K562 (cell line): ENCODE measurements around the gene GTF3C4. TPM values are rescaled to one million over a fixed set of nuclear protein-coding genes. Genes with fewer than 3 reads are reported as not detected.

Experiments used
- ATAC-seq: fragments of 200-7000 bp; cut with Tn5 transposase; 3 replicates; pipeline ENCODE4 v1.9.1; 2020; ENCODE audit warnings: moderate library complexity
- BruUV-seq: library from RNA; stranded (reverse); fragments of 400-500 nt; replicated peaks from 2 replicates; lab custom pipeline; 2021; lab: Mats Ljungman, UMichigan
- CTCF ChIA-PET: fragments of 300-600 bp; formaldehyde crosslinking; extraction: SDS; loops from one replicate; lab custom pipeline; 2021; ENCODE audit warnings: low intra/inter-chr PET ratio; lab: Yijun Ruan, JAX
- POLR2A ChIA-PET: fragments of 300-600, 350-650 bp; sonication (Branson Sonifier 250); formaldehyde crosslinking; extraction: SDS; loops from one replicate; lab custom pipeline; 2021; ENCODE audit warnings: antibody characterized with exemption, inconsistent platforms; lab: Yijun Ruan, JAX
- DNase-seq, 4 experiments: peaks; one replicate each; pipeline versions ENCODE4 v3.0.0 to v3.0.0-alpha.2; 2011 to 2018; ENCODE audit warnings: low spot score in 3 of 4, mixed read lengths in 3 of 4; ENCODE audit errors: extremely low read depth in 1 of 4
- FAIRE-seq: peaks from 2 replicates; lab custom pipeline; 2011; peaks lifted over from hg19 to GRCh38; lab: Jason Lieb, UNC
- H2AFZ ChIP-seq: 2 replicates; pipeline ENCODE4 v1.6.0; 2011; ENCODE audit warnings: low read depth, low read length, control low read depth, inconsistent platforms
- H3K27ac ChIP-seq: fragments of 200-600 bp; 3 replicates; pipeline ENCODE4 v1.8.0; 2011; ENCODE audit warnings: low read depth, mild to moderate bottlenecking, control low read depth, inconsistent platforms, low read length, moderate library complexity, mixed read lengths; ENCODE audit errors: extremely low read depth
- H3K27me3 ChIP-seq, 2 experiments: fragments of 300-600 bp in 1 of 2; 2 replicates in 1 of 2; 3 replicates in 1 of 2; pipeline versions ENCODE4 v1.6.0 to v1.8.0; 2011; ENCODE audit warnings: inconsistent platforms in 2 of 2, low read length in 2 of 2, mild to moderate bottlenecking in 1 of 2, mixed read lengths in 1 of 2, moderate library complexity in 1 of 2; ENCODE audit not compliant: control insufficient read depth in 2 of 2, insufficient read depth in 2 of 2
- H3K36me3 ChIP-seq: fragments of 300-600 bp; 3 replicates; pipeline ENCODE4 v1.8.0; 2011; ENCODE audit warnings: mild to moderate bottlenecking, low read length, inconsistent platforms; ENCODE audit not compliant: control insufficient read depth, insufficient read depth
- H3K4me1 ChIP-seq, 2 experiments: fragments of 200-600 bp in 1 of 2; replicated peaks in 1 of 2; 2 replicates in 1 of 2; 3 replicates in 1 of 2; pipeline versions ENCODE4 v1.5.1 to v1.8.0; 2011; ENCODE audit warnings: inconsistent platforms in 2 of 2, low read length in 2 of 2, mild to moderate bottlenecking in 1 of 2, mixed read lengths in 1 of 2, moderate library complexity in 1 of 2; ENCODE audit not compliant: control insufficient read depth in 2 of 2, insufficient read depth in 2 of 2
- H3K4me2 ChIP-seq: 2 replicates; pipeline ENCODE4 v1.6.1; 2011; ENCODE audit warnings: low read length, control low read depth, inconsistent platforms, mixed read lengths; ENCODE audit not compliant: insufficient read depth
- H3K4me3 ChIP-seq: fragments of 200-600 bp; sonication (generic), shearing (Covaris generic); 2 replicates; pipeline ENCODE4 v1.5.1; 2016; ENCODE audit warnings: control low read depth, inconsistent platforms
- H3K79me2 ChIP-seq: fragments of 200-600 bp; 3 replicates; pipeline ENCODE4 v1.8.0; 2011; ENCODE audit warnings: low read length, inconsistent platforms; ENCODE audit not compliant: control insufficient read depth, insufficient read depth
- H3K9ac ChIP-seq, 2 experiments: 2 replicates each; pipeline versions ENCODE4 v1.6.0 to v1.6.1; 2011; ENCODE audit warnings: low read depth in 2 of 2, low read length in 2 of 2, control low read depth in 1 of 2, inconsistent platforms in 1 of 2, mild to moderate bottlenecking in 1 of 2, mixed read lengths in 1 of 2; ENCODE audit not compliant: insufficient read depth in 1 of 2
- H3K9me1 ChIP-seq: one replicate; pipeline ENCODE4 v1.6.0; 2011; ENCODE audit warnings: inconsistent platforms, mild to moderate bottlenecking, low read length, moderate library complexity; ENCODE audit not compliant: control insufficient read depth, insufficient read depth
- H3K9me3 ChIP-seq: replicated peaks from 2 replicates; pipeline ENCODE4 v1.5.1; 2011; ENCODE audit warnings: low read depth, low read length, inconsistent platforms; ENCODE audit not compliant: control insufficient read depth, insufficient read depth
- H4K20me1 ChIP-seq: replicated peaks from 2 replicates; pipeline ENCODE4 v1.6.1; 2011; ENCODE audit warnings: low read length, inconsistent platforms, mixed read lengths; ENCODE audit not compliant: control insufficient read depth, insufficient read depth
- HMGN3 ChIP-seq: IDR thresholded peaks from 2 replicates; pipeline ENCODE4 v1.6.1; 2011; ENCODE audit warnings: borderline replicate concordance, low read depth, mild to moderate bottlenecking, mixed read lengths, low read length; ENCODE audit not compliant: insufficient read length; ENCODE audit errors: extremely low read depth
- KLF1 ChIP-seq: fragments of 450-650 bp; IDR thresholded peaks from 2 replicates; pipeline ENCODE4 v1.6.1; 2016; ENCODE audit warnings: missing genetic modification characterization, missing compliant biosample characterization
- NR2C2 ChIP-seq, 2 experiments: fragments of 200-800 bp in 1 of 2; sonication (Bioruptor generic) in 1 of 2; sonication (generic) in 1 of 2; formaldehyde crosslinking in 1 of 2; IDR thresholded peaks; 2 replicates each; pipeline versions ENCODE4 v1.6.1 to v1.8.0; 2016 to 2022; ENCODE audit warnings: mild to moderate bottlenecking in 1 of 2, missing compliant biosample characterization in 1 of 2, missing genetic modification characterization in 1 of 2, missing genetic modification reagents in 1 of 2
- SP2 ChIP-seq: IDR thresholded peaks from 2 replicates; pipeline ENCODE4 v1.6.1; 2011; ENCODE audit warnings: mild to moderate bottlenecking, low read depth, low read length, moderate library complexity; ENCODE audit not compliant: poor library complexity, severe bottlenecking; ENCODE audit errors: extremely low read depth
- ZNF212 ChIP-seq: fragments of 450-650 bp; formaldehyde crosslinking; IDR thresholded peaks from 2 replicates; pipeline ENCODE4 v1.4.0; 2020; ENCODE audit warnings: mild to moderate bottlenecking
- ZNF75A ChIP-seq: fragments of 450-650 bp; formaldehyde crosslinking; IDR thresholded peaks from 2 replicates; pipeline ENCODE4 v1.4.0; 2020; ENCODE audit warnings: mild to moderate bottlenecking
- WGBS: fragments of 100-300 bp; shearing (Covaris generic); methylation state at CpG from one replicate; pipeline ENCODE4 v1.1.6; 2016; ENCODE audit warnings: low coverage, mixed read lengths; ENCODE audit not compliant: insufficient coverage; ENCODE audit errors: missing lambda C conversion rate; 5-methylcytosine and 5-hydroxymethylcytosine counted together
- in situ Hi-C: fragments of 300-500 bp; cut with MboI; formaldehyde crosslinking; loops from 4 replicates; pipeline ENCODE4 v1.15.0; 2018; ENCODE audit warnings: inconsistent platforms, mixed read lengths
- intact Hi-C: fragments of 100-400 bp; cut with micrococcal nuclease; formaldehyde crosslinking; loops from 2 replicates; pipeline ENCODE4 v1.14.2; 2022
- polyA plus RNA-seq, 8 experiments: library from polyadenylated mRNA; depleted of rRNA in 4 of 8; stranded (reverse) in 5 of 8; unstranded in 3 of 8; fragments of >200 nt; fragmentation: Nextera tagmentation in 2 of 8; fragmentation: Illumina TruSeq in 1 of 8; extraction: Ambion mirVana in 2 of 8; extraction: Trizol in 1 of 8; gene quantifications; 2 replicates each; pipeline versions ENCODE4 v1.2.1 to v1.2.3, GENCODE V29; 2011 to 2014; ENCODE audit warnings: inconsistent platforms in 1 of 8, missing spikeins in 1 of 8
- total RNA-seq, 7 experiments: library from RNA; depleted of rRNA in 6 of 7; stranded (reverse); fragments of >200 nt in 6 of 7; fragmentation: Illumina TruSeq in 2 of 7; extraction: Trizol in 2 of 7; gene quantifications; 2 replicates each; pipeline versions ENCODE4 v1.2.1 to v1.2.3, GENCODE V29; 2011 to 2021; ENCODE audit warnings: low replicate concordance in 1 of 7
- TF ChIP-seq, protein P1 (sequence below), 2 experiments: fragments of 450-650 bp in 1 of 2; IDR thresholded peaks; 2 replicates each; pipeline ENCODE4 v1.6.1; 2011 to 2017; ENCODE audit warnings: low read depth in 2 of 2, antibody characterized with exemption in 1 of 2, borderline replicate concordance in 1 of 2, low read length in 1 of 2, mild to moderate bottlenecking in 1 of 2, mixed read lengths in 1 of 2; ENCODE audit not compliant: control insufficient read depth in 1 of 2
- TF ChIP-seq, protein P2 (sequence below): fragments of 450-650 bp; IDR thresholded peaks from 2 replicates; pipeline ENCODE4 v1.6.1; 2016; ENCODE audit warnings: antibody characterized with exemption
- TF ChIP-seq, protein P3 (sequence below), 2 experiments: fragments of 450-650 bp in 1 of 2; sonication (generic) in 1 of 2; formaldehyde crosslinking; conservative IDR thresholded peaks; 2 replicates each; pipeline versions ENCODE4 v1.4.0 to v1.8.1; 2020 to 2022; ENCODE audit warnings: mild to moderate bottlenecking in 1 of 2, missing genetic modification reagents in 1 of 2

Gene GTF3C4
- total and polyA plus RNA-seq, 9 of the 15 experiments (the other 6 are each of a cell fraction or from before 2014, with no cell fraction given) = 3.9 to 20.0 (median 12.2) TPM

DNA sequence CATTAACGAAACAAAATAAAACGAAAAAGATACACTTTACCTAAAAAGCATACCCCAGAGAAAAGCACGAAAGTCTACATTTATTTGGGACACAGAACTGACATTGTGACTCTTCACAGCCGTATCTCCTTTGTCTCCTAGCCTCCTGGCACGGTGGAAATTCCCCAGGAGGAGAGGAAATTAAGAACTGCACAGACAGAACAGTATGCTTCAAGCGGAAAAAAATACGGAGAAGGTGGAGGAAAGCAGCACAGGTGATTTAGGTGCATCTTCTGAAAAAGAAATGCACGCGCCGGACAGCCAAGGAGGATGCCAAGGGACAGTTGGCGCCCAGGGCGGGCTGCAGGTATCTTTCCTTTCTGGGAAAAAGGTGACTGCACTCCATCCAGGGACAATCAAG is 32.5 kb upstream of the GTF3C4 start:
- no TSS peak for BruUV-seq
- no peak overlapping the region for H3K4me2 ChIP-seq
- H3K9me3 ChIP-seq = no peaks in the 10 kb centered on the region
- no peak overlapping the region for H3K4me3 ChIP-seq
- WGBS = 90% methylated on average over 12 of the region's 12 CpGs
- in situ Hi-C loops = no loop called here
- no peaks in the 10 kb centered on the region for H3K9me1 ChIP-seq
- no peak overlapping the region for H3K9ac ChIP-seq
- no peak for ATAC-seq
- no peaks in the 10 kb centered on the region for H3K27me3 ChIP-seq
- ChIA-PET CTCF (no interaction called here), POLR2A (no interaction called here)
- no peaks in the 10 kb centered on the region for H3K4me1 ChIP-seq
- intact Hi-C loops = no loop called here
- H3K27ac ChIP-seq = no peak overlapping the region
- FAIRE-seq = no peak
- peaks cover 80% of the 10 kb centered on the region; the same call in 2 of the 3 replicates for H3K36me3 ChIP-seq
- no peak for DNase-seq
- H3K79me2 ChIP-seq = no peaks in the 10 kb centered on the region
- H2AFZ ChIP-seq = no peak overlapping the region
- no peak for TF ChIP-seq HMGN3
- no peak for TF ChIP-seq NR2C2 (CRISPR knock-in tag; IDR thresholded peaks at IDR 0.05)
- TF ChIP-seq NR2C2 (tag; IDR thresholded peaks at IDR 0.05) = no peak
- TF ChIP-seq KLF1 (tag) = no peak
- TF ChIP-seq, protein P1, sequence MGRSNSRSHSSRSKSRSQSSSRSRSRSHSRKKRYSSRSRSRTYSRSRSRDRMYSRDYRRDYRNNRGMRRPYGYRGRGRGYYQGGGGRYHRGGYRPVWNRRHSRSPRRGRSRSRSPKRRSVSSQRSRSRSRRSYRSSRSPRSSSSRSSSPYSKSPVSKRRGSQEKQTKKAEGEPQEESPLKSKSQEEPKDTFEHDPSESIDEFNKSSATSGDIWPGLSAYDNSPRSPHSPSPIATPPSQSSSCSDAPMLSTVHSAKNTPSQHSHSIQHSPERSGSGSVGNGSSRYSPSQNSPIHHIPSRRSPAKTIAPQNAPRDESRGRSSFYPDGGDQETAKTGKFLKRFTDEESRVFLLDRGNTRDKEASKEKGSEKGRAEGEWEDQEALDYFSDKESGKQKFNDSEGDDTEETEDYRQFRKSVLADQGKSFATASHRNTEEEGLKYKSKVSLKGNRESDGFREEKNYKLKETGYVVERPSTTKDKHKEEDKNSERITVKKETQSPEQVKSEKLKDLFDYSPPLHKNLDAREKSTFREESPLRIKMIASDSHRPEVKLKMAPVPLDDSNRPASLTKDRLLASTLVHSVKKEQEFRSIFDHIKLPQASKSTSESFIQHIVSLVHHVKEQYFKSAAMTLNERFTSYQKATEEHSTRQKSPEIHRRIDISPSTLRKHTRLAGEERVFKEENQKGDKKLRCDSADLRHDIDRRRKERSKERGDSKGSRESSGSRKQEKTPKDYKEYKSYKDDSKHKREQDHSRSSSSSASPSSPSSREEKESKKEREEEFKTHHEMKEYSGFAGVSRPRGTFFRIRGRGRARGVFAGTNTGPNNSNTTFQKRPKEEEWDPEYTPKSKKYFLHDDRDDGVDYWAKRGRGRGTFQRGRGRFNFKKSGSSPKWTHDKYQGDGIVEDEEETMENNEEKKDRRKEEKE (IDR thresholded peaks at IDR 0.05; ENCODE audit: borderline replicate concordance in 1 of 2, control insufficient read depth in 1 of 2, low read depth in 2 of 2, low read length in 1 of 2) = no peak
- TF ChIP-seq, protein P2, sequence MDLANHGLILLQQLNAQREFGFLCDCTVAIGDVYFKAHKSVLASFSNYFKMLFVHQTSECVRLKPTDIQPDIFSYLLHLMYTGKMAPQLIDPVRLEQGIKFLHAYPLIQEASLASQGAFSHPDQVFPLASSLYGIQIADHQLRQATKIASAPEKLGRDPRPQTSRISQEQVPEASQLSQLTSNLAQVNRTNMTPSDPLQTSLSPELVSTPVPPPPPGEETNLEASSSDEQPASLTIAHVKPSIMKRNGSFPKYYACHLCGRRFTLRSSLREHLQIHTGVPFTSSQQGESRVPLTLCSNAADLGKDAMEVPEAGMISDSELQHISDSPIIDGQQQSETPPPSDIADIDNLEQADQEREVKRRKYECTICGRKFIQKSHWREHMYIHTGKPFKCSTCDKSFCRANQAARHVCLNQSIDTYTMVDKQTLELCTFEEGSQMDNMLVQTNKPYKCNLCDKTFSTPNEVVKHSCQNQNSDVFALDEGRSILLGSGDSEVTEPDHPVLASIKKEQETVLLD = no peak
- TF ChIP-seq, protein P3, sequence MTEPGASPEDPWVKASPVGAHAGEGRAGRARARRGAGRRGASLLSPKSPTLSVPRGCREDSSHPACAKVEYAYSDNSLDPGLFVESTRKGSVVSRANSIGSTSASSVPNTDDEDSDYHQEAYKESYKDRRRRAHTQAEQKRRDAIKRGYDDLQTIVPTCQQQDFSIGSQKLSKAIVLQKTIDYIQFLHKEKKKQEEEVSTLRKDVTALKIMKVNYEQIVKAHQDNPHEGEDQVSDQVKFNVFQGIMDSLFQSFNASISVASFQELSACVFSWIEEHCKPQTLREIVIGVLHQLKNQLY (CRISPR knock-in tag; conservative IDR thresholded peaks at IDR 0.05) = no peak
- no peak for TF ChIP-seq SP2
- no peak for TF ChIP-seq ZNF212 (CRISPR knock-in tag)
- no peak for TF ChIP-seq ZNF75A (CRISPR knock-in tag)
- H4K20me1 ChIP-seq = no peaks in the 10 kb centered on the region
